ENCODE results near the gene CDKN2AIPNL.

CDKN2AIPNL gene, protein sequence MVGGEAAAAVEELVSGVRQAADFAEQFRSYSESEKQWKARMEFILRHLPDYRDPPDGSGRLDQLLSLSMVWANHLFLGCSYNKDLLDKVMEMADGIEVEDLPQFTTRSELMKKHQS

DNA sequence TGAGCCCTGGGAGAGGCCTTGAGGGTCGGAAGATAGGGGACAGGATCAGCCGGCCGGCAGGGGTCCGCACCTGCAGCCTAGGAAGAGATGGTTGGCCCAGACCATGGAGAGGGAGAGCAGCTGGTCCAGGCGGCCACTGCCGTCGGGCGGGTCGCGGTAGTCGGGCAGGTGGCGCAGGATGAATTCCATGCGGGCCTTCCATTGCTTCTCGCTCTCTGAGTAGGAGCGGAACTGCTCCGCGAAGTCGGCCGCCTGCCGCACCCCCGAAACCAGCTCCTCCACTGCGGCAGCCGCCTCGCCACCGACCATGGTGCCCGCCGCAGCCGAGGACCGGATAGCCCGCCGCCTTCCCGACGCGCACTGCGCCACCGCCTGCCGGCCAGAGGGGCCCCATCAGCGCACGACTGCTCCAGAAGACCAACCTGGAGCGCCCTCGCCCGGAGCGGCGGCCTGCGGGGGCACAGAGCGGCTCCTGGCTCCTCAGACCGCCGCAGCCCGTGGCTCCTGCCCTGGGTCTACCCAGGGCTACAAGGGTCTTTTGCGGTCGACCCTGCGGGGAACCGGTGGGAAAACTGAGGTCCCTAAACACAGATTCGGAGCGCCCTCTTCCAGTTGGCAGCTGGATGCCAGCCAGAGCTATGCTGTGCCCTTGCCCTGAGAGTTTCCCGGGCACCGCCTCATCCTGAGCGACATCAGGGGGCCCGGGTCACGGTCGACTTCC is at the start of gene CDKN2AIPNL:
Gene CDKN2AIPNL (minus strand): TSS at position 336 of the 721 bp plus-strand sequence. CDS start 27 bp downstream, at position 309.
- H3K4me3 ChIP-seq (ENCODE audit: low read depth, low read length) = peak within 1 kb of the TSS; percentile 98
- TF ChIP-seq, protein P1, sequence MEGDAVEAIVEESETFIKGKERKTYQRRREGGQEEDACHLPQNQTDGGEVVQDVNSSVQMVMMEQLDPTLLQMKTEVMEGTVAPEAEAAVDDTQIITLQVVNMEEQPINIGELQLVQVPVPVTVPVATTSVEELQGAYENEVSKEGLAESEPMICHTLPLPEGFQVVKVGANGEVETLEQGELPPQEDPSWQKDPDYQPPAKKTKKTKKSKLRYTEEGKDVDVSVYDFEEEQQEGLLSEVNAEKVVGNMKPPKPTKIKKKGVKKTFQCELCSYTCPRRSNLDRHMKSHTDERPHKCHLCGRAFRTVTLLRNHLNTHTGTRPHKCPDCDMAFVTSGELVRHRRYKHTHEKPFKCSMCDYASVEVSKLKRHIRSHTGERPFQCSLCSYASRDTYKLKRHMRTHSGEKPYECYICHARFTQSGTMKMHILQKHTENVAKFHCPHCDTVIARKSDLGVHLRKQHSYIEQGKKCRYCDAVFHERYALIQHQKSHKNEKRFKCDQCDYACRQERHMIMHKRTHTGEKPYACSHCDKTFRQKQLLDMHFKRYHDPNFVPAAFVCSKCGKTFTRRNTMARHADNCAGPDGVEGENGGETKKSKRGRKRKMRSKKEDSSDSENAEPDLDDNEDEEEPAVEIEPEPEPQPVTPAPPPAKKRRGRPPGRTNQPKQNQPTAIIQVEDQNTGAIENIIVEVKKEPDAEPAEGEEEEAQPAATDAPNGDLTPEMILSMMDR (IDR thresholded peaks at IDR 0.05; ENCODE audit: insufficient read depth, low read depth, low read length, missing control alignments) = peak; percentile 75
- peak; percentile 94 for DNase-seq (ENCODE audit: low read depth)

DNA sequence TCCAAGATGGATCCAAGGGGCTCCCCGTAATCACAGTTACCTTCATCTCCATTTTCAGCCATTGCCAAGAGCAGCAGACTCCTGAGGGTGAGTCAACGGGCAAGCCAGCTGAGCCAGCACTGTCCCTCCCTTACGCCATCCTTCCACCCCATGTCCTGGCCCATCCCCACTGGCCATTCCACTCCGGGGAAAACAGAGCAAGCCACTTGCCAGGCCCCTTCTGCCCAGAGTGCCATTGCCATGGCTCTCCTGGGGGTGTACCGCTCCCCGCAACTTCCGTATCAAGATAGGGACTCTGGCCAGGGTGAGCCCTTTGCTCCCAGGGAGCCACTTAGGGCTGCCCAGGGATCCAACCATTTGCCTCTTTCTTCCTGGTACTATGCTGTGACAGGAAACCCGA is 48.9 kb upstream of the CDKN2AIPNL start:
- DNase-seq (ENCODE audit: low read depth) = no peak
- no peak overlapping the region for H3K4me3 ChIP-seq (ENCODE audit: low read depth, low read length)
- TF ChIP-seq, protein P1 (IDR thresholded peaks at IDR 0.05; ENCODE audit: insufficient read depth, low read depth, low read length, missing control alignments) = no peak

DNA sequence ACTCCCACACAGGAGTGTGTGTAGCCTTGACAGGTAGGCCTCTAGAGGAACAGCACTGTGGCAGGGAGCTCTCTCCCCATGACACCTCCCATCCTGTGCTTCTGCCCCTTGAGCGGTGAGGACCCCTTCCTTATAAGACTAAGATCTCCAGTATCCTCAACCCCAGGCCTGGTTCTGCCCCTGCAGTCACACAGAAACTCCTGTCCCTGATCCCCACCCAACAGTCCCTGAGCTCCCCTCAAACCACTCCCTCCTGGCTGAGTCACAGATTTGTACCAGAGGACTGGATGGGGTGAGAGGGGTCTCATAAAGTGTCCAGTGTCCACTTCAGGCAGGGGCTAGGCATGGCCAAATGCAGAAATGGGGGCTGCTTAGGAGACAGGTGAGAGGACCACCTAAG is 47.8 kb upstream of the CDKN2AIPNL start:
- TF ChIP-seq, protein P1 (IDR thresholded peaks at IDR 0.05; ENCODE audit: insufficient read depth, low read depth, low read length, missing control alignments) = no peak
- no peak overlapping the region for H3K4me3 ChIP-seq (ENCODE audit: low read depth, low read length)
- no peak for DNase-seq (ENCODE audit: low read depth)

DNA sequence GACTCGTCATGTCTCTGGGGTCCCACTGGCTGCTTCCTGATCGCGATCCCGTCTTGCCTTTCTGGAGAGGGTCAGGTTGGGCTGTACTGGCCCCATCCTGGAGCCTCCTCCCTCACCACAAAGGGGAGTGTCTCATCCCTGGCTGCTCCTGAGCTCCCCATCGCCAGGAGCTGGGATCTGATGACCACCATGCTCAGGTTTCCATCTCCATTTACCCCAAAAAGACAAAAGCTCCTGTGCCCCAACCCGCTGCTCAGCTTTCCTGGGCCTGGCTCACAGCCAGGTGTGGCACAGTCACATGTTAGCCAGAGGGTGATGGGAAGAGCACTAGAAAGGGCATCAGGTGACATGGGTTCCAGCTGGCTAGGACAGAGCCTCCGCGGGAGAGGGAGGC is 47.3 kb upstream of the CDKN2AIPNL start:
- DNase-seq (ENCODE audit: low read depth) = no peak
- TF ChIP-seq, protein P1 (IDR thresholded peaks at IDR 0.05; ENCODE audit: insufficient read depth, low read depth, low read length, missing control alignments) = no peak
- H3K4me3 ChIP-seq (ENCODE audit: low read depth, low read length) = no peak overlapping the region

DNA sequence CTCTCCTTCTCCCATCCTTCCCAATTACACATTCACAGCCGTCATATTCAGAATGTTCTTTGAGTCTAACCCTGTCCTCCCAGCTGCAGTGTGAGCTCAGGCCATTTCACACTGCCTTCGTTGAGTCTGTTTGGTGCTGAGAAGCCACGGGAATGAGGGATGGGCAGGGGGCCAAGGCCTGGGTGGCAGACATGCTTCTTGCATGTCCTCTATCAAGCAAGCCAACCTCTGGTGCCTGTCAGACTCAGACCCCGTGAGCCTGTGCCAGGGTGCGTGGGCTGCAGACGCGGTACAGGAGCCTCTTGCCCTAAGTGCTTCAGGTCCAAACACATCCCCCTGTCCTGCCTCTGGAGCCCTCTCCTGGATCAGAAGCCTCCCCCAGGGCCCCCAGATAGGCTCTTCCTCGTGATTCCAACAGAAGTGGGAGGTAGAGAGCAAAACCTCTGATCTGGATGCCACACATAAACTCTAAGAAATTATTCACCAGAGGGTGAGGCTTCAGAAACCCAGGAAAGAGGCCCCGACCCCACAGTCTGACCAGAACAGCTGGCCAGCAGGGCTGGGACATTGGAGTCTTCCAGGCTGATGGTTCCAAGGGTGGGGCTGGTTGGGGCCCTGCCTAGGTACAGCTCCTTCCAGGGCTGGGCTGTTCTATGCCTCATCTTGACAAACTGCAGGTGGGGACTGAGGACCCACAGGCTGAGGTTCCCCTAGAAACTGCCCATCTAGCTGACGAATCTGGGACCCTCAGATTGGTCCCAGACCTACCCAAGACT is 46.7 kb upstream of the CDKN2AIPNL start:
- no peak overlapping the region for H3K4me3 ChIP-seq (ENCODE audit: low read depth, low read length)
- TF ChIP-seq, protein P1 (IDR thresholded peaks at IDR 0.05; ENCODE audit: insufficient read depth, low read depth, low read length, missing control alignments) = no peak
- DNase-seq (ENCODE audit: low read depth) = no peak

DNA sequence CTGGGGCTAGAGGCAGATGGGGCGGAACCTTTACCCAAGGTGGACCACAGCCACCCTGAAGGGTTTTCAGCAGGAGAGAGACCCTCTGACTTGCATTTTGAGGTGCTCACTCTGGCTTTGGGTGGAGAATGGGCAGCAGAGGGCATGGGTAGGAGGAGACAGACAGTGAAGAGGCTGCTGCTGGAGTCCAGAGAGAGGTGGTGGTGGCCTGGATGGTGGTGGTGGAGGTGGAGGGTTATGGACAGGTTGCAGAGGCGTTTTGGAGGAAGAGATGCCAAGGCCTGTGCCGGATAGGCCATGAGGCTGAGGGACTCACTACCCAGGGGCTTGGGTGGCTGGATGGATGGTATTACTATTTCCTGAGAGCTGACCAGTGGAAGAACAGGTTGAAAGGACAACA is 46.1 kb upstream of the CDKN2AIPNL start:
- no peak for DNase-seq (ENCODE audit: low read depth)
- no peak overlapping the region for H3K4me3 ChIP-seq (ENCODE audit: low read depth, low read length)
- TF ChIP-seq, protein P1 (IDR thresholded peaks at IDR 0.05; ENCODE audit: insufficient read depth, low read depth, low read length, missing control alignments) = no peak
